ENCODE measurements around the gene KCNMB4.

- TF ChIP-seq, protein P1, sequence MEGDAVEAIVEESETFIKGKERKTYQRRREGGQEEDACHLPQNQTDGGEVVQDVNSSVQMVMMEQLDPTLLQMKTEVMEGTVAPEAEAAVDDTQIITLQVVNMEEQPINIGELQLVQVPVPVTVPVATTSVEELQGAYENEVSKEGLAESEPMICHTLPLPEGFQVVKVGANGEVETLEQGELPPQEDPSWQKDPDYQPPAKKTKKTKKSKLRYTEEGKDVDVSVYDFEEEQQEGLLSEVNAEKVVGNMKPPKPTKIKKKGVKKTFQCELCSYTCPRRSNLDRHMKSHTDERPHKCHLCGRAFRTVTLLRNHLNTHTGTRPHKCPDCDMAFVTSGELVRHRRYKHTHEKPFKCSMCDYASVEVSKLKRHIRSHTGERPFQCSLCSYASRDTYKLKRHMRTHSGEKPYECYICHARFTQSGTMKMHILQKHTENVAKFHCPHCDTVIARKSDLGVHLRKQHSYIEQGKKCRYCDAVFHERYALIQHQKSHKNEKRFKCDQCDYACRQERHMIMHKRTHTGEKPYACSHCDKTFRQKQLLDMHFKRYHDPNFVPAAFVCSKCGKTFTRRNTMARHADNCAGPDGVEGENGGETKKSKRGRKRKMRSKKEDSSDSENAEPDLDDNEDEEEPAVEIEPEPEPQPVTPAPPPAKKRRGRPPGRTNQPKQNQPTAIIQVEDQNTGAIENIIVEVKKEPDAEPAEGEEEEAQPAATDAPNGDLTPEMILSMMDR (optimal IDR thresholded peaks at IDR 0.05 in 1 of 3, IDR thresholded peaks at IDR 0.05 in 1 of 3, conservative IDR thresholded peaks at IDR 0.05 in 1 of 3; ENCODE audit: extremely low read depth in 1 of 3, insufficient read depth in 2 of 3, low read length in 3 of 3): no peak
- TF ChIP-seq EZH2 (IDR thresholded peaks at IDR 0.05; ENCODE audit: low read length): no peak
Observed at GRCh38 chr12:70436836-70437235, 70.7 kb downstream of the KCNMB4 start.

Data from keratinocyte (primary cell).